Thyroid gland (tissue), 4 donors: Measurements from ENCODE around the gene PMF1. TPM values are rescaled to one million over a fixed set of nuclear protein-coding genes. Genes with fewer than 3 reads are reported as not detected.
A peak's percentile ranks its signal among the peaks of the same experiment; 100 is the strongest.

Experiments
- DNase-seq, 2 donors: peaks; one replicate each; pipeline ENCODE4 v3.0.0-alpha.2; 2019
- H3K27ac ChIP-seq, 3 donors: fragments of 200-600 bp; sonication (generic); 1 replicate in 2 of 3; 2 replicates in 1 of 3; pipeline ENCODE4 v1.5.1; 2016 to 2019; ENCODE audit warnings: mild to moderate bottlenecking in 1 of 3, moderate library complexity in 1 of 3
- H3K27me3 ChIP-seq: fragments of 200-600 bp; sonication (generic); one replicate; pipeline ENCODE4 v1.5.1; 2019
- H3K36me3 ChIP-seq, 2 donors: fragments of 200-600 bp; sonication (generic); one replicate each; pipeline ENCODE4 v1.5.1; 2016 to 2019
- H3K4me1 ChIP-seq, 2 donors: fragments of 200-600 bp; sonication (generic); one replicate each; pipeline ENCODE4 v1.5.1; 2017 to 2019
- H3K4me3 ChIP-seq, 3 donors: fragments of 200-600 bp; sonication (generic); replicated peaks in 1 of 3; 1 replicate in 2 of 3; 2 replicates in 1 of 3; pipeline ENCODE4 v1.5.1; 2016; ENCODE audit warnings: mild to moderate bottlenecking in 1 of 3
- H3K9me3 ChIP-seq: fragments of 200-600 bp; sonication (generic); one replicate; pipeline ENCODE4 v1.5.1; 2017
- POLR2A ChIP-seq, 2 donors: fragments of 450-650 bp; IDR thresholded peaks; one replicate each; pipeline ENCODE4 v1.6.1; 2017; ENCODE audit warnings: antibody characterized with exemption in 2 of 2, mild to moderate bottlenecking in 2 of 2, moderate library complexity in 1 of 2
- WGBS, 2 donors: methylation state at CpG; one replicate each; pipeline ENCODE4 v1.1.5; 2017; 5-methylcytosine and 5-hydroxymethylcytosine counted together
- intact Hi-C: fragments of 100-400 bp; cut with DNase I; formaldehyde crosslinking; loops from one replicate; pipeline ENCODE4 v1.15.1; 2023
- total RNA-seq, 4 donors: library from RNA; depleted of rRNA; stranded (reverse); fragments of >200 nt; gene quantifications; one replicate each; pipeline ENCODE4 v1.2.3, GENCODE V29; 2016
- TF ChIP-seq, protein P1 (sequence below), 6 experiments: fragments of 200-600 bp in 3 of 6; fragments of 450-650 bp in 3 of 6; sonication (generic) in 3 of 6; IDR thresholded peaks; one replicate each; pipeline ENCODE4 v1.5.1; 2016 to 2019; ENCODE audit warnings: antibody characterized with exemption in 6 of 6, mild to moderate bottlenecking in 2 of 6, inconsistent platforms in 1 of 6, moderate library complexity in 1 of 6

PMF1 gene
- total RNA-seq, 4 donors from 2014 or later = 73.6 to 121 (median 107) TPM

DNA sequence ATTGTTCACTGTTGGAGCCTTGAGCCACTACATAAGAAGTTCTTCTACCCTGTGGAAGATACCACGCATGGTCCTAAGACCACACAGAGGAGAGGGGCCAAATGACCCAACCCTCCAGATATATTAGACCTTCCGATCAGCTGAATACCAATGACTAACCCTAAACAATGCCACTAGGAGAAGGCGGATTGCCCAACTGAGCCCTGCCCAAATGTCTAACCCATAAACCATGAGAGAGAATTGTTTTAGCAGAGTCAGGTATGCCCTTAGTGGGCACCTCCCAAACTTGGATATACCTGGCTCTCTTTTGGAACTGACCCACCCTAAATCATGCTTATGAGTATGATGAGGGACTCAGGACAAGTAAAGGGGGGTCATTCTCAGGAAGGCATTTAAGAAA lies 57.5 kb downstream of the PMF1 start:
- no peaks in the 10 kb centered on the region for H3K27me3 ChIP-seq
- TF ChIP-seq POLR2A (IDR thresholded peaks at IDR 0.05) = no peak
- TF ChIP-seq, protein P1, sequence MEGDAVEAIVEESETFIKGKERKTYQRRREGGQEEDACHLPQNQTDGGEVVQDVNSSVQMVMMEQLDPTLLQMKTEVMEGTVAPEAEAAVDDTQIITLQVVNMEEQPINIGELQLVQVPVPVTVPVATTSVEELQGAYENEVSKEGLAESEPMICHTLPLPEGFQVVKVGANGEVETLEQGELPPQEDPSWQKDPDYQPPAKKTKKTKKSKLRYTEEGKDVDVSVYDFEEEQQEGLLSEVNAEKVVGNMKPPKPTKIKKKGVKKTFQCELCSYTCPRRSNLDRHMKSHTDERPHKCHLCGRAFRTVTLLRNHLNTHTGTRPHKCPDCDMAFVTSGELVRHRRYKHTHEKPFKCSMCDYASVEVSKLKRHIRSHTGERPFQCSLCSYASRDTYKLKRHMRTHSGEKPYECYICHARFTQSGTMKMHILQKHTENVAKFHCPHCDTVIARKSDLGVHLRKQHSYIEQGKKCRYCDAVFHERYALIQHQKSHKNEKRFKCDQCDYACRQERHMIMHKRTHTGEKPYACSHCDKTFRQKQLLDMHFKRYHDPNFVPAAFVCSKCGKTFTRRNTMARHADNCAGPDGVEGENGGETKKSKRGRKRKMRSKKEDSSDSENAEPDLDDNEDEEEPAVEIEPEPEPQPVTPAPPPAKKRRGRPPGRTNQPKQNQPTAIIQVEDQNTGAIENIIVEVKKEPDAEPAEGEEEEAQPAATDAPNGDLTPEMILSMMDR (IDR thresholded peaks at IDR 0.05) = no peak

DNA sequence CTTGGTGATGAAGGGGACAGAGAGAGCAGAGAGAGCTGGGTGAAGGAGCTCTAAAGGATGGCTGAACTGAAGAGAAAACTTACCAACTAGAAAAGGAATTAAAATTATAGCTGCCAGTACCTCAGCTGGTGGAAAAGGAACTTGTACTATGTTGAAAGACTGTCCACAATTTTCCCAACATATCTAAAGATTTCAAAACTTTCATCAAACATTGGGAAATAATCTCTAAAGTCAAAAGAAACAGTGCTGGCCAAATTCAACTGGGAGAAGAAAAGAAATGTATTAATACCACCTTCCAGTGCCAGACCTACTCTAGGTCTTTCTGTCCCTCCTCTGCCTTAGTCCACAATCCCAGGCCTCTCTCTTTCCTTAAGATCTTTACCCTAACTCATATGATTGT lies 63.7 kb downstream of the PMF1 start:
- Histone ChIP-seq H3K4me1 (peaks cover 4 to 7% of the 10 kb centered on the region in 2 donors), H3K27ac (no peak overlapping the region), H3K27me3 (no peaks in the 10 kb centered on the region), H3K36me3 (peaks cover 68 to 71% of the 10 kb centered on the region in 2 donors), H3K9me3 (no peaks in the 10 kb centered on the region), H3K4me3 (no peak overlapping the region)
- DNase-seq = no peak
- intact Hi-C loops = no loop called here
- TF ChIP-seq, protein P1 (IDR thresholded peaks at IDR 0.05) = no peak
- no peak for TF ChIP-seq POLR2A (IDR thresholded peaks at IDR 0.05)

More for the DNA sequence above, 57.5 kb downstream of the PMF1 start:
- no peaks in the 10 kb centered on the region for H3K9me3 ChIP-seq
- H3K4me1 ChIP-seq = no peaks in the 10 kb centered on the region
- WGBS, 2 donors = 92 to 97% methylated on average over 2 to 3 of the region's 3 CpGs
- H3K27ac ChIP-seq = no peak overlapping the region
- peaks cover 71 to 80% of the 10 kb centered on the region in 2 donors for H3K36me3 ChIP-seq
- no peak for DNase-seq
- no peak overlapping the region for H3K4me3 ChIP-seq
- intact Hi-C loops = no loop called here

DNA sequence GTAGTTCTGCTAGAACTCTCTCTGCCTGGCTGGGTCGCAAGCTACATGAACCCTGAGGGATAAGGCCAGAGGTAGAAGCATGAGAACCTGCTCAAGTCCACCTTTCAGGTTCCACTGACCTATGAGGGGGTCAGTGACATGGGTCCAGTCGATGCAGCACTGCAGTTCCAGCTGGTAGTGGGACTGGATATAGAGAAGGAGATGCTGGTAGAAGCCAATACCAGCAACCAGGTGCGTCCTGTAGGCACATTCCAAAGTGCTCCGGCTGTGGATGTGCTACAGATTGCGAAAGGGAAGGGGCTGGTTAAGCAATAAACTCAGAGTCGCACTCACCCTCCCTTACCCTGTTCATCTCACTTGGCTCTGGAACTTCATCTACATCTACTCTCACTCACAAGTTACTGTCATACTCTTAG lies 64.2 kb downstream of the PMF1 start:
- WGBS, 2 donors = 76 to 86% methylated on average over 6 of the region's 6 CpGs
- no peak for DNase-seq
- TF ChIP-seq, protein P1 (IDR thresholded peaks at IDR 0.05) = no peak
- TF ChIP-seq POLR2A (IDR thresholded peaks at IDR 0.05) = no peak
- H3K27me3 ChIP-seq = no peaks in the 10 kb centered on the region
- H3K36me3 ChIP-seq = peaks cover 64 to 67% of the 10 kb centered on the region in 2 donors
- no peaks in the 10 kb centered on the region for H3K9me3 ChIP-seq
- H3K4me1 ChIP-seq = peaks cover 9 to 10% of the 10 kb centered on the region in 2 donors
- intact Hi-C loops = no loop called here
- no peak overlapping the region for H3K27ac ChIP-seq
- H3K4me3 ChIP-seq = no peak overlapping the region

DNA sequence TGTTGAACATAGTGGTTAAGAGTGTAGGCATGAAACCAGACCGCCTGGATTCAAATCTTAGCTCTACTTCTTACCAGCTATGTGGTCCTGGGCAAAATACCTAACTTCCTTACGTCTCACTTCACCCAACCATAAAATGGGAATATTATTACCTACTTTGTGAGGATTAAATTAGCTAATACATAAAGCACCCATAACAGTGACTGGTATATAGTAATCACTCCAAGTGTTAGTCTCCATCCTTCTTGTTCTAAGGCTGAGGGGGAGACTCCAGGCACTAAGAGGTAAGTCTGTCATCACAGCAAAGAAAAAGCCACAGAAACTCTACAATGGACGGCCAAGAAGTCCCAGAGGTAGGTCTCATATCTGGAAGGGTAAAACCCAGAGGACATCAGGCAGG lies 67.0 kb downstream of the PMF1 start:
- Histone ChIP-seq H3K4me1 (peaks cover 16 to 21% of the 10 kb centered on the region in 2 donors), H3K27ac (no peak overlapping the region), H3K4me3 (no peak overlapping the region), H3K9me3 (no peaks in the 10 kb centered on the region), H3K36me3 (peaks cover 36 to 38% of the 10 kb centered on the region in 2 donors), H3K27me3 (no peaks in the 10 kb centered on the region)
- DNase-seq = no peak
- intact Hi-C loops = no loop called here
- TF ChIP-seq, protein P1 (IDR thresholded peaks at IDR 0.05) = no peak
- TF ChIP-seq POLR2A (IDR thresholded peaks at IDR 0.05) = no peak
- 87 to 92% methylated on average over 3 of the region's 3 CpGs for WGBS, 2 donors

DNA sequence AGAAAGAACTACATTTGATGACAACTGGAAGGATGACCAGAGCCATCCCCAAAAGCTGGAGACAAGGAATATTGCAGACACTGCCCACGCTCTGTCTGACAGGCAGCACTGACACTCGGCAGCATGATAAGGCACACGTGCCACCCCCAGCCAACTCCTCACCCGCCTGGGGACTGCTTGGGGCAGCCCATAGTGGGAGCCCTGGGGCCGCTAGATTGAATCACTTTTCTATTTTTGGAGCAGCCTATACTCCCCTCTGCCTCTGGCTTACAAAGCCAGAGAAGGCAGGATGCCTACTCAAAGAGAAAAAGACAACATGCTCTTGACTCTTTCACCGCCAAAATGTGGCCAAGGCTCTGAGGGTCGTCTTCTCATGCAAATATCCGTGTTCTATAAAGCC lies 68.5 kb downstream of the PMF1 start:
- Histone ChIP-seq H3K9me3 (no peaks in the 10 kb centered on the region), H3K36me3 (peaks cover 22 to 24% of the 10 kb centered on the region in 2 donors), H3K4me1 (peaks cover 16 to 21% of the 10 kb centered on the region in 2 donors), H3K27me3 (no peaks in the 10 kb centered on the region), H3K4me3 (peak overlapping the region in 1 of 3 donors; percentile 94), H3K27ac (no peak overlapping the region)
- TF ChIP-seq, protein P1 (IDR thresholded peaks at IDR 0.05) = no peak
- no peak for TF ChIP-seq POLR2A (IDR thresholded peaks at IDR 0.05)
- 32 to 36% methylated on average over 8 of the region's 8 CpGs for WGBS, 2 donors
- DNase-seq = no peak
- intact Hi-C loops = no loop called here
